Smooth muscle cell (in vitro differentiated cells): ENCODE results near the gene STRIT1. TPM values are rescaled to one million over a fixed set of nuclear protein-coding genes. Genes with fewer than 3 reads are reported as not detected.

Experiments
- DNase-seq: peaks from one replicate; lab custom pipeline; 2025; ENCODE audit not compliant: unreplicated experiment; lab: John Stamatoyannopoulos, UW
- H2AFZ ChIP-seq: fragments of 200-600 bp; sonication (generic); 2 replicates; pipeline ENCODE4 v1.6.0; 2016; ENCODE audit warnings: antibody characterized with exemption, low read depth, mild to moderate bottlenecking
- H3F3A ChIP-seq: fragments of 200-600 bp; sonication (generic); 2 replicates; pipeline ENCODE4 v1.6.0; 2017; ENCODE audit warnings: antibody characterized with exemption, low read depth
- H3K27ac ChIP-seq: fragments of 200-600 bp; sonication (generic); 2 replicates; pipeline ENCODE4 v1.5.1; 2016; ENCODE audit warnings: low read depth, mild to moderate bottlenecking
- H3K27me3 ChIP-seq: fragments of 200-600 bp; sonication (generic); 2 replicates; pipeline ENCODE4 v1.6.1; 2016; ENCODE audit warnings: low read depth, mild to moderate bottlenecking
- H3K36me3 ChIP-seq: fragments of 200-600 bp; sonication (generic); 2 replicates; pipeline ENCODE4 v1.5.1; 2016; ENCODE audit warnings: low read depth
- H3K4me1 ChIP-seq: fragments of 200-600 bp; sonication (generic); 2 replicates; pipeline ENCODE4 v1.5.1; 2016; ENCODE audit warnings: low read depth
- H3K4me2 ChIP-seq: fragments of 200-600 bp; sonication (generic); 2 replicates; pipeline ENCODE4 v1.6.0; 2016; ENCODE audit warnings: mild to moderate bottlenecking
- H3K4me3 ChIP-seq: fragments of 200-600 bp; sonication (generic); 2 replicates; pipeline ENCODE4 v1.5.1; 2016; ENCODE audit warnings: mild to moderate bottlenecking
- H3K79me2 ChIP-seq: fragments of 200-600 bp; sonication (generic); 2 replicates; pipeline ENCODE4 v1.6.0; 2016; ENCODE audit warnings: low read depth, mild to moderate bottlenecking
- H3K9ac ChIP-seq: fragments of 200-600 bp; sonication (generic); 2 replicates; pipeline ENCODE4 v1.6.0; 2016; ENCODE audit warnings: low read depth
- H3K9me3 ChIP-seq: fragments of 200-600 bp; sonication (generic); replicated peaks from 2 replicates; pipeline ENCODE4 v1.5.1; 2016; ENCODE audit warnings: low read depth
- H4K20me1 ChIP-seq: fragments of 200-600 bp; sonication (generic); 2 replicates; pipeline ENCODE4 v1.6.0; 2016; ENCODE audit warnings: low read depth
- CTCF ChIP-seq: fragments of 200-600 bp; sonication (generic); IDR thresholded peaks from 2 replicates; pipeline ENCODE4 v1.5.1; 2017; ENCODE audit warnings: borderline replicate concordance, mild to moderate bottlenecking, antibody characterized with exemption; ENCODE audit not compliant: insufficient read depth, poor library complexity, severe bottlenecking
- WGBS: methylation state at CpG from one replicate; pipeline ENCODE4 v1.1.7; 2016; ENCODE audit warnings: low lambda C conversion rate; 5-methylcytosine and 5-hydroxymethylcytosine counted together
- polyA plus RNA-seq: library from polyadenylated mRNA; unstranded; fragments of >200 nt; fragmentation: Nextera tagmentation; extraction: Ambion mirVana; gene quantifications from 2 replicates; pipeline ENCODE4 v1.2.1, GENCODE V29; 2016
- total RNA-seq: library from RNA; depleted of rRNA; stranded (reverse); fragments of >200 nt; gene quantifications from 2 replicates; pipeline ENCODE4 v1.2.3, GENCODE V29; 2014

The STRIT1 gene
- total and polyA plus RNA-seq, 2 experiments from 2014 or later: not detected

- H3K27ac ChIP-seq: no peak overlapping the region
- no peaks in the 10 kb centered on the region for H3K27me3 ChIP-seq
- H3K9ac ChIP-seq: no peak overlapping the region
- no peaks in the 10 kb centered on the region for H3K9me3 ChIP-seq
- H3K79me2 ChIP-seq: no peaks in the 10 kb centered on the region
- H4K20me1 ChIP-seq: no peaks in the 10 kb centered on the region
- 98% methylated on average over 2 of the region's 2 CpGs for WGBS
- no peaks in the 10 kb centered on the region for H3F3A ChIP-seq
- no peak overlapping the region for H3K4me3 ChIP-seq
- DNase-seq: no peak
- no peak overlapping the region for H2AFZ ChIP-seq
- TF ChIP-seq CTCF: no peak
- H3K4me1 ChIP-seq: no peaks in the 10 kb centered on the region
- no peaks in the 10 kb centered on the region for H3K36me3 ChIP-seq
- no peak overlapping the region for H3K4me2 ChIP-seq
These were observed 10.9 kb upstream of the STRIT1 start for GRCh38 chr3:155304394-155304793.

GRCh38 chr3:155303540-155304097 is 10.1 kb upstream of the STRIT1 start:
- no peak for DNase-seq
- Histone ChIP-seq H3F3A (no peaks in the 10 kb centered on the region), H3K9ac (no peak overlapping the region), H4K20me1 (no peaks in the 10 kb centered on the region), H2AFZ (no peak overlapping the region), H3K79me2 (no peaks in the 10 kb centered on the region), H3K4me1 (no peaks in the 10 kb centered on the region), H3K27ac (no peak overlapping the region), H3K4me3 (no peak overlapping the region), H3K4me2 (no peak overlapping the region), H3K36me3 (no peaks in the 10 kb centered on the region), H3K9me3 (no peaks in the 10 kb centered on the region), H3K27me3 (no peaks in the 10 kb centered on the region)
- no peak for TF ChIP-seq CTCF

- no peak for DNase-seq
- Histone ChIP-seq H3K4me3 (no peak overlapping the region), H4K20me1 (no peaks in the 10 kb centered on the region), H3K27me3 (no peaks in the 10 kb centered on the region), H3K4me2 (no peak overlapping the region), H3K36me3 (no peaks in the 10 kb centered on the region), H3K9me3 (no peaks in the 10 kb centered on the region), H2AFZ (no peak overlapping the region), H3K79me2 (no peaks in the 10 kb centered on the region), H3K9ac (no peak overlapping the region), H3K27ac (no peak overlapping the region), H3F3A (no peaks in the 10 kb centered on the region), H3K4me1 (no peaks in the 10 kb centered on the region)
- TF ChIP-seq CTCF: no peak
- 93% methylated on average over 2 of the region's 2 CpGs for WGBS
These were observed 9.4 kb upstream of the STRIT1 start for GRCh38 chr3:155302891-155303290.

- H3K4me1 ChIP-seq: no peaks in the 10 kb centered on the region
- H3K36me3 ChIP-seq: no peaks in the 10 kb centered on the region
- no peaks in the 10 kb centered on the region for H3K79me2 ChIP-seq
- TF ChIP-seq CTCF: no peak
- no peak overlapping the region for H3K9ac ChIP-seq
- no peaks in the 10 kb centered on the region for H3F3A ChIP-seq
- peaks cover 2% of the 10 kb centered on the region for H3K9me3 ChIP-seq
- no peak overlapping the region for H3K4me3 ChIP-seq
- WGBS: 56% methylated on average over 2 of the region's 2 CpGs
- H3K27me3 ChIP-seq: no peaks in the 10 kb centered on the region
- DNase-seq: no peak
- no peak overlapping the region for H3K4me2 ChIP-seq
- no peak overlapping the region for H3K27ac ChIP-seq
- no peaks in the 10 kb centered on the region for H4K20me1 ChIP-seq
- no peak overlapping the region for H2AFZ ChIP-seq
These were observed 9.0 kb upstream of the STRIT1 start for GRCh38 chr3:155302481-155302880.
